HG02885 (cell line): ENCODE results near the gene REPS1.
"Not testable (repeated sequence)": the region's sequence is repeated elsewhere in the genome, so short reads cannot be mapped to it uniquely, and the experiment has no call there.

ENCODE experiments used
- ATAC-seq: cut with Tn5 transposase; IDR thresholded peaks from one replicate; pipeline ENCODE4 v1.9.1; 2021; ENCODE audit warnings: mild to moderate bottlenecking; ENCODE audit not compliant: unreplicated experiment, poor library complexity

Gene REPS1

DNA sequence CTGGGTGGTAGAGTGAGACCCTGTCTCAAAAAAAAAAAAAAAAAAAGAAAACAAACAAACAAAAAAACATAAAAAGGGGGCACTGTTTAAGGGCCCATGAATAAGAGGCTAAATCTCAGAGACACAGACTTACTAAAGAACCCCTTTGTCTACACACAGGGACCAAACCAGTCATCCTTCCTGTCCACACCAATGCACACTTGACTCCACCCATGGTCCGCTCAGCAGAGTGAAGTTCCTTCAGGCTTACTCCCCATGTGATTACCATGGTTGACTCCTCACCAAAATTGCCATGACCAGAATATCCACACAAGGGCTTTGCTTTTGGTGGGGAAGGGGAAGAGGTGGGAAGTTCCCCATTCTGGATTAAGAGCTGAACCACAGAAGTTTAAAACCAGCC is 19.4 kb upstream of the REPS1 start:
- no peak for ATAC-seq

DNA sequence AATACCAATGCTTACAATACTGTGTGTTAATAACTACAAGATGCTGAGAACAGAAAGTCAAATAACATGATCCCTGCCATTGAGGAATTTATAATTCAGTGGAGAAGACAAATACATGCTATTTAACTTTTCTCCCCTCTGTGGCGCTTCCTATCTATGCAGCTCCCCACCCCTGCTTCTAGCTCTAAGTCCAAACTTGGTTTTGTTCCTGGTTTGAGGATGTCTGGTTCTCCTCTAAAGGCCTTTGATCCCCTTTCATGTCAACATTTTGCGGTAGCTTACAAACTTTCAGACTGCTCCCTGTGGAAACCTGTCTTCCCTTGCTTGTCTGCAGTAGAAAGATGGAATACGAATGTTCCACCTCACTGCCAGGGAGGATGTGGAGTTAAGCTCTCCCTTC is 18.4 kb upstream of the REPS1 start:
- ATAC-seq, result no peak

DNA sequence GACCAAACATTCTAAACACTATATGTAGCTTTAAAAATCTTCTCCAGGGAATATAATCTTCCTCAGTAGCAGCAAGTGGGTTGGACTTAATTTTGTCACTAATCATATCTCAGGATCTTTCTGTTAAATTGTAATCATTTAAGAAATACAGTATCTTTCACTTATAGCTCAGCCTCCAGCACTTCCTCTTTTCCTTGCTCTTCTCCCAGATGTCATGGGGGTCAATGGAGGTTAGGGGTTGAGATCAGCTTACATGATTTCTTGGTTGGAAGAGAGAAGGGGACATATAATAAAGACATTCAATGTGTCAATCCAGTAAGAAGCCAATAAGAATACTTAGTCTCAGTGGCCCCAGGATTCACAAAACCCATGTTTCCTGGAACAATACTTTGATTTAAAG is 15.7 kb upstream of the REPS1 start:
- ATAC-seq, result no peak

DNA sequence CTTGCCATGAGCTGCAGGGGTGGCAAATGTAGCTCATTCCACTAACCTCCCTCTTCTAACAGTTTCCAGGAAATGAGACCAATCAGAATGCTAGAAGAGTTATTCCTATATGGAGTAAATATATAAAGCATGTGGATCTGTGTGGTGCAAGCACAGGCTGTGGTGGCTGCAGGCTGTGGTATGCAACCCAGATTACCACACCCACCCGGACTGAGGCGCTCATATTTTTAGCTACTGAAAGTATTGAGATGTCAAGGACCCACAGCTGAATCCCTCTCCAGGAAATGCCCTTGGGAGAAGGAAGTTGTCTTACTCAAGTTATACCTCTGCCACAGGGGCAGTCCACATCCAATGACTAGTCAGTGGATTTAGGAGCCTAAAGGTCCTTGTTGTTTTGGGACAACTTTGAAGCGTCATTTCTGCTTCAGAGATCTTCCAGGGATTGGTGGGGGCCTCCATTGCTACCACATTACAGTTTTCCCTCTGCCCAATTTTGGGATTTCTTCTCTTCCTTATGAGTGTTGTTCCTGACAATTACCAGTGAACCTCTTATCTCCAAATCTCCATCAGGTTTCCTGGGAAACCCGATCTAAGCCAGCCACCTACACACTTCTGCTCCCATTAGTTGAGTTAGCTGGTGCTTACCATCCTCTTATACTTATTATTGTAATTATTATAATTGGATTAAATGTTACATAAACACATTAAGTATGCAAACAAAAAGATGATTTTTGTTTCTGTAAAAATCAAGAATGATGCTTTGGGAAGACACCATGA is 12.1 kb upstream of the REPS1 start:
- ATAC-seq, result no peak

DNA sequence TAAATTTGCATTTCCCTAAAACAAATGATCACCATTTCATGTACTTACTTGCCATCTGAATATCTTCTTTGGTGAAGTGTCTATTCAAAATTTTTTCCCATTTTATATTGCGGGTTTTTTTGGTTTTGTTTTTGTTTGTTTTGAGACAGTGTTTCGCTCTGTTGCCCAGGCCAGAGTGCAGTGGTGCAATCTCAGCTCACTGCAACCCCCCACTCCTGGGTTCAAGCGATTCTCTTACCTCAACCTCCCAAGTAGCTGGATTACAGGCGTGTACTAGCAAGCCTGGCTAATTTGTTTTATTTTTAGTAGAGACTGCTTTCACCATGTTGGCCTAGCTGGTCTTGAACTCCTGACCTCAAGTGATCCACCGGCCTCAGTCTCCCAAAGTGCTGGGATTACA is 9.1 kb upstream of the REPS1 start:
- no peak for ATAC-seq

DNA sequence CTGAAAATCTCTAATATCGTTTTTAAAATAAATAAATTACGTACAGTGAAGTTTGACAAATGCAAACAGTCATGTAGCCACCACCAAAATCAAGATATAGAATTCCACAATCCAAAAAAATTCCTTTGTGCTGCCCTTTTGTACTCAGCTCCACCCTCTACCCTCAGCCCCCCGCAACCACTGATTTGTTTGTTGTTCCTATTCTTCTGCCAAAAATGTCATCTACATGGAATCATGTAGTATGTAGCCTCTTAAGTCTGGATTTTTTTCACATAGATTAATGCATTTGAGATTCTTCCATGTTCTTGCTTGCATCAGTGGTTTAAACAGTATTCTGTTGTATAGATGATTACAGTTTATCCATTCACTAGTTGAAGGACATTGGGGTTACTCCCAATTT is 8.5 kb upstream of the REPS1 start:
- ATAC-seq, result no peak

DNA sequence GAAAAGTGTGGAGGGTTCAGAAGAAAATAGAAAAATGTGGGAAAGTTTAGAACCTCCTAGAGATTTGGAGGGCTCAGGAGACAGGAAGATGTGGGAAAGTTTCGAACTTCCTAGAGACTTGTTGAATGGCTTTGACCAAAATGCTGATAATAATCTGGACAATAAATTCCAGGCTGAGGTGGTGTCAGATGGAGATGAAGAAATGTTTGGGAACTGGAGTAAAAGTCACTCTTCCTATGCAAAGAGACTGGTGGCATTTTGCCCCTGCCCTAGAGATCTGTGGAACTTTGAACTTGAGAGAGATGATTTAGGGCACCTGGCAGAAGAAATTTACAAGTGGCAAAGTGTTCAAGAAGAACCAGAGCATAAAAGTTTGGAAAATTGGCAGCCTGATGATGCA is 5.4 kb upstream of the REPS1 start:
- not testable (repeated sequence) for ATAC-seq

DNA sequence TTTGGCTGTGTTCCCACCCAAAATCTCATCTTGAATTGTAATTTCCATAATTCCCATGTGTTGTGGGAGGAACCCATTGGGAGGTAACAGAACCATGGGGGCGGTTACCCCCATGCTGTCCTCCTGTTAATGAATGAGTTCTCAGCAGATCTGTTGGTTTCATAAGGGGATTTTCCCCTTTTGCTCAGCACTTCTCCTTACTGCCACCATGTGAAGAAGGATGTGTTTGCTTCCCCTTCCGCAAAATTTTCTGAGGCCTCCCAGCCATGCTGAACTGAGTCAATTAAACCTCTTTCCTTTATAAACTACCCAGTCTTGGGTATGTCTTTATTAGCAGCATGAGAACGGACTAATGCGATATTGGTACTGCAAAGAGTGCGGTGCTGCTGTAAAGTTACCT is 4.9 kb upstream of the REPS1 start:
- ATAC-seq, result not testable (repeated sequence)

DNA sequence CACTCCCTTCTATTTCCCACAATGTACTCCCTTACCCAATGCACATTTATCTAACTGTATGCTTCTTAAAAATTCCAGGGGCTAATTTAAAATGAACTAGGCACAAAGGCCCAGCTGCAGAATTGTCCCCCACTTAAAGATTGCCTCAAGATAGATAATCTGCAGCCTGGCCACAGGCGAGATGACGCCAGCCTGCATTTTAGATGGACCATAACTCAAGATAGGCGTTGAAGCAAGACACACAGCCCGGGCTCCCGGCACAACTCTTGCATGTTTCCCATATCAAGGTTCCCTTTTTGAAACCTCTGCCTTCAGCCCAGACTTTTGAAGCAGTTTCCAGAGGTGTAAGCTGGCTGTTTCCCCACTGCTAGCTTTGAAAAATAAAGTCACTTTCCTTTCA is 3.2 kb upstream of the REPS1 start:
- ATAC-seq, result no peak

DNA sequence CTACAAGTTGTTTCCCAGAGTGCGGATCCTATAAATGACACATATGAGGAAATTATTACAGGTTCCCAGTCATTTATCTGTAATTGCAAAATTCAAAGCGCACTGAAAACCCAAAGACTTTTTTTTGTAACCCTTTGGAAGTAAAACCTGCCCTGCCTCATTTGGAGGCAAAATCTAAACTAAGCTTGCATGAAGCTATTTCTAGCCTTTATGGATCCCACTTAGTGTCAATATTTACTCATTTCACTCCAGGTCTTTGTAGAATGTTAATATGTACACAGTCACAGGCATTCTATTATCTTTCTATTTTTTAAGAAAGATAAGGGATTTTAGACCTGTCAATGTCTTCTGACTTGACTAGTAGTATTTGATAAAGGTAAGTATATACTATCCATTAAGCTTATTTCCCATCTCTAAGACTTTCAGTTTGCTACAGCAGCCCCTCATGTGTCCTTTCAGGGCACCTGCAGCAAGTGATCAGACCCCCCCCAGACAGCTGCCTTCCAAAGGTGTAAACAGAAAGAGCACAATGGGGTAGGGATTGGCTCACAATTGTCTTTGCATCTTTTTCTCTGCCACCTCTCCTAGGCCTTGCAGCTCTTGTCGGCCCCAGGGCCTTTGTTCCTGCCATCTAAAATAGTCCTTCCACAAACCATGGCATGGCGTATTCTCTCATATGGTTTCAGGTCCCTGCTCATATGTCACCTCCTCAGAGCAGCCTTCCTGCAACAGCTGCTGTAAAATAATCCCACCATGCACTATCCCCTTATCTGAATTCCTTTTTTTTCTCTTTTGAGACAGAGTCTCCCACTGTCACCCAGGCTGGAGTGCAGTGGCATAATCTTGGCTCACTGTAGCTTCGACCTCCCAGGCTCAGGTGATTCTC is 1.3 kb upstream of the REPS1 start:
- ATAC-seq, result no peak

DNA sequence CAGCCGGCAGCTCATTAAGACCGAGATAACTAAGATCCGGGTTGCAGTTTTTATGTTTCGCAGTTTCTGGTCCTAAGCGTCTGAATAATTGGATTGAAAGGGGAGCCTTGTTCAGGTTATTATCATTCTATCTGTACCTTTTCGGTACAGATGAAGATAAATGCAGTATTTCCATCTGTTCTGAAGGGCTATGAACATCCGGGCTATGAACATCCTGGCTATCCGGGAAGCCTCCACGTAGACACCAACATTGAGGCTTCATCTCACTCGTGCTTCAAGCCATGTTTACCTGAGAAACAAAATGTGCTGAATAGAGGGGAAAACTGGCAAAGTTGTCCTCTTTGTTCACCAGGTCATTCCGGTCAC is 399 bp upstream of the REPS1 start:
- ATAC-seq, result peak; percentile 3

DNA sequence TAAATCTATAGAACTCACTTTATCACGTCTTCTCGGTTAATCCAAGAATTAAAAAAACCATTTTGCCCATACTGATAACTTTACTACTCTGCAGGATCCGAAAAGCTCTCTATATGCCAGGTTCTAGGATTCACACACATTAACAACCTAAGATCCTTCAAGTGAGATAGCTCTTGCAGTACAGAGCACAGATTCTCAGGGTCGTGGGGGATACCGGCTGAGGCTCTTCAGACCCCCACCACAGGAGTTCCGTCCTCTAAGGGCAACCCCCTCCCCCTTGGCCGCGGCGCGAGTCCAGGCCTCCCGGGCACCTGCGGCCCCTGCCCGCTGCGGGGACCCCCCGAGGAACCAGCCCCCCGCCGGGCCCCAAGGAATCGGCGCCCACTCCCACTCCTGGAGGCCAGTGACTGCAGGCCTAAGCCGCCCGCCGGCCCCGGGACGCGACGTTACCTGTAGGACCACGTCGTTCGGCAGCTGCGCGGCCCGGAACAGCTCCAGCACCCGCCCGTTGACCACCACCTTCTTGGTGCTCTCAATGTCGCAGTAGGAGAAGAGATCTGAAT is 892 bp downstream of the REPS1 start:
- no peak for ATAC-seq

DNA sequence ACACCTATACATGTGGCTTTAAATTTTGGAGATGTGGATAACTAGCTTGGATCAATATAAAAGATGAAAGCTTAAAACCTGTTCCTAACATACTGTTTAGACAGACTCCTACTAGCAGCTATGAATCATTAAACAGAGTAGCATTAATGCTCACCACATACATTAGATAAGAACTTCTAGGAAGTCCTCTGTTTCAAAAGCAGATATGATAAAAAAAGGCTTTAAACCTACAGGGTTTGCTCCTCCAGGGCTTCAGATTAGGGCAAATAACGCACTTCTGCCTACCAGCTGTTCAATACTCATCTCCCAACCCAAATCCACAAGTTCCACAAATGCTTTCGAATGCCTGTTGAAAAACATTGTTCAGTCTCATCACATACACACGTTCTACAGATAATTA is 1.5 kb downstream of the REPS1 start:
- ATAC-seq, result no peak

DNA sequence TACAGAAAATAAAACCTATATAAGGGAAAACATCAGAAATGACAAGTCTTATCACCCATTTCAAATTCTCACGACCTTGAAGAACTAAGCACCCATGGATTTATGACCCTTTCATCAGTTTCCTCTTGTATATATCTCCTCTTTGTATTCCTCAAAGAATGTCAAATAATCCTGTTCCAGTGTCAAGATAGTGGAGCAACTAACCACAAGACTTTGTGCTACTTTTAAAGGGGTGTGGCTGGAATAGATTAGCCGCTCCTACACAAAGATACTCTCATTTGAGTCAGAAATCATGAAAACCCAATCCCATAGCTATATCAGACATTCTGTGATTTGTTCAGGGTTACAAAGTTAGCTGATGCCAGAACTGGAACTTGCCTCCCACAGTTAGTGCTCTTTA is 6.6 kb downstream of the REPS1 start:
- ATAC-seq, result no peak

DNA sequence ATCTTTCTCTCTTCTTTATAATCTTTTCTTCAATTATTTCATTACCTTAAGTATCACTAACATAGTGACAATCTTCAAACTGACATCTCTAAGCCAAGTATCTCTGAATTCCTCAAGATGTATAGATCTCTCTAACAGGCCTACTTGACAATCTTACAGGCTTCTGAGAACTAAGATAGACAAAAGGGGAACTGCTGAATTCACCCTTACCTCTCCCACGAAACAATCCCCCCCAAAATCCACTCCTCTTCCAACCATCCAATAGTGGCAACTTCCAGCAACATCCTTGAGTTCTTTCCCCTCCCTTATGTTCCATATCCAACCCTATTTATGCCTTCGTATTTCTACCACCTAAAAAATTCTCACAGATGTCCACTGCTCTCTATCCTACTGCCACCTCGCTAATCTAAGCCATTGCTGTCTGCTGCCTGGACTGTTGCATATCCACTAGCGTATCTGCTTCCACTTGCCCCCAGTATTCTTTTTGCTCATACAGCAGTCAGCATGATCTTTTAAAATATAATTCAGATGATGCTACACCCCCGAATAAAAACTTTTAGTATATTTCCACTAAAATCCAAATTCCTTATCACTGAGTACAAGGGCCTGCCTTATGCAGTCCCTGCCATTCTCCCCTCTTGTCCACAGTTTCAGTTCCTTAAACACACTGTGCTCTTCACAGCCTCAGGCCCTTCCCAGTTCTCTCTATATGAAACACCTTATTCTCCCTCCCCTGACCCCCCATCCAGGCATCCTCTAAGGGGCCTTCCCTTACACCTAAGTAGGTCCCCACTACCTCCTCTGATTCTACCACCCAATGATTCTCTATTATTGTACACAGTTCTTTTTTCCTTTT is 8.0 kb downstream of the REPS1 start:
- peak; percentile 54 for ATAC-seq

DNA sequence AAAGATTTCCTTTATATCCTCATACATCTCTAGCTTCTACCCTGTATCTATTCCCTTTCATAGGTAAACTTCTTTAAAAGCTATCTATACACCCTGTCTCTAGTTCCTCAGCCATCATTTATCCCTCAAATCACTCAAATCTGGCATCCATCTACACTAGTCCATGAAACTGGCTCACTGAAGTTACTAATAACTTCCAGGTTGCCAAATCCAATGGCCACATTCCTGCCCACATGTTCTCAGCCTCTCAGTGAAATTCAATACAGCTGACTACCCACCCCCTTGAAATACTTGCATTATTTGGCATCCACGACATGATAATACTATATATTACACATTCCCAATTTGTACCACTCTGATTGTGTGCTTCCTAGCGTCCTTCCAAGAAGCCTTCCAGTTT is 8.7 kb downstream of the REPS1 start:
- no peak for ATAC-seq

DNA sequence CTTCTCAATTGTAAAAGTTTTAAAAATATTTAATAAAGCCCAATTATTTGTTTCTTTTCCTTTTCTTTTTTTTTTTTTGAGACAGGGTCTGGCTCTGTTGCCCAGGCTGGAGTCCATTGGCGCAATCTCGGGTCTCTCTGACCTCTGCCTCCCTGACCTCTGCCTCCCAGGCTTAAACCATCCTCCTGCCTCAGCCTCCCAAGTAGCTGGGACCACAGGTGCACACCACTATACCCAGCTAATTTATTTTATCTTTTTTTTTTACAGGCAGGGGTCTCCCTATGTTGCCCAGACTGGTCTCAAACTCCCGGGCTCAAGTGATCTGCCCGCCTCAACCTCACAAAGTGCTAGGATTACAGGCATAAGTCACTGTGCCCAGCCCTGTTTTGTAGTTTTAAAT is 9.8 kb downstream of the REPS1 start:
- ATAC-seq, result no peak

DNA sequence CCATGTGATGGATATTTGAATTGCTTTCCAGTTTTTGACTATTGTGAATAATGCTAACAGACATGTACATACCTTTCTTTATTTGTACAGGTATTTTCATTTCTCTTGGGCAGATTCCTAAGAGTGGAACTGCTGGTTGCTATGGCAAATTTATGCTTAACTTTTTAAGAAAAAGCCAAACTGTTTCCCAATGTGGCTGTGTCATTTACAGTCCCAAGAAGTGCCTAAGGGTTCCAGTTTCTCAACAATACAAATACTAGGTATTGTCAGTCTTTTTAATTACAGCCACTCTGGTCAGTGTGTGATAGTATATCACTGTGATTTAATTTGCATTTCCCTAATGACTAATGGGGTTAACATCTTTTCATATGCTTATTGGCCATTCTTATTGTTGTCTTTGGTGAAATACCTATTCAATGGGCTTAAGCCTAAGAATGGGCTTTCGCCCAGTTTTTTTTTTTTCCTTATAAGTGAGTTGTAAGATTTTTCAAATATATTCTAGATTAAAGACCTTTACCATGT is 10.3 kb downstream of the REPS1 start:
- no peak for ATAC-seq

DNA sequence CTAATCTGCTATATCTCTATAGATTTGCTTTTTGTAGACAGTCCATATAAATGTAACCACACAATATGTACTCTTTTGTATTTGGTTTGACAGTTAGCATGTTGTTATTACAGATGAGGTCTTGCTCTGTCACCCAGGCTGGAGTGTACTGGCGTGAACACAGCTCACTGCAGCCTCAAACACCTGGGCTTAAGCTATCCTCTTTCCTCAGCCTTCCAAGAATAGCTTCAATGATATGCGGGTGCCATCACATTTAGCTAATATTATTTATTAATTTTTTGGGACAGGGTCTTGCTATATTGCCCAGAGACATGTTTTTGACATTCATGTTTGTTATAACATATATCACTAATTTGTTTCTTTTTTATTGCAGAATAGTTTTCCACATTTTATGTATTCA is 10.8 kb downstream of the REPS1 start:
- no peak for ATAC-seq

DNA sequence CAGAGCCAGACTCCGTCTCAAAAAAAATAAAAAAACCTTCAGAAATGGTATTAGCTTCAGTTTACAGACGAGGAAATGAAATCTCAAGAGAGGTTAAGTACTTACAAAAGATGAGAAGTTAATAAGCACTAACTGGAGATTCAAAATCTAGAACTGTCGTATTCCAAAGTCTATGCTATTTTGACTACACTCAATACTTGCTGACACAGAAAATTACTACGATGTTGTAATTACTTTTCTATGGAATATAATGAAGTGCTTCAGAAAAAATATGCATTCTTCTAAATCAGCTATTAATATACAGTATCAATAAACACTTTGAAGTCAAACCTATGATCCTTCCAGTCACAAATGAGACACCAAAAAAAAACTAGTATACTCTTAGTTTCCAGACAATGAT is 12.2 kb downstream of the REPS1 start:
- no peak for ATAC-seq
